Hepatocyte (in vitro differentiated cells): ENCODE measurements around the gene CXCR5. TPM values are rescaled to one million over a fixed set of nuclear protein-coding genes. Genes with fewer than 3 reads are reported as not detected.

Experiments
- DNase-seq: peaks from one replicate; pipeline ENCODE4 v3.0.0-alpha.2; 2016; ENCODE audit warnings: low spot score
- H2AFZ ChIP-seq: fragments of 200-600 bp; sonication (generic); 2 replicates; pipeline ENCODE4 v1.6.0; 2016; ENCODE audit warnings: antibody characterized with exemption, mild to moderate bottlenecking
- H3K27ac ChIP-seq: fragments of 200-600 bp; sonication (generic); 2 replicates; pipeline ENCODE4 v1.5.1; 2016; ENCODE audit warnings: mild to moderate bottlenecking
- H3K27me3 ChIP-seq: fragments of 200-600 bp; sonication (generic); 2 replicates; pipeline ENCODE4 v1.6.1; 2016
- H3K36me3 ChIP-seq: fragments of 200-600 bp; sonication (generic); replicated peaks from 2 replicates; pipeline ENCODE4 v1.5.1; 2016; ENCODE audit warnings: low read depth; ENCODE audit not compliant: insufficient read depth
- H3K4me1 ChIP-seq: fragments of 200-600 bp; sonication (generic); 2 replicates; pipeline ENCODE4 v1.5.1; 2016; ENCODE audit warnings: mild to moderate bottlenecking, moderate library complexity; ENCODE audit not compliant: insufficient read depth
- H3K4me2 ChIP-seq: fragments of 200-600 bp; sonication (generic); 2 replicates; pipeline ENCODE4 v1.6.0; 2016
- H3K4me3 ChIP-seq: fragments of 200-600 bp; sonication (generic); 2 replicates; pipeline ENCODE4 v1.5.1; 2016; ENCODE audit warnings: mild to moderate bottlenecking
- H3K79me2 ChIP-seq: fragments of 200-600 bp; sonication (generic); 2 replicates; pipeline ENCODE4 v1.6.0; 2017; ENCODE audit warnings: mild to moderate bottlenecking
- H3K9me2 ChIP-seq: fragments of 200-600 bp; sonication (generic); replicated peaks from 2 replicates; pipeline ENCODE4 v1.6.0; 2017; ENCODE audit warnings: mild to moderate bottlenecking; ENCODE audit not compliant: insufficient read depth
- H3K9me3 ChIP-seq: fragments of 200-600 bp; sonication (generic); 2 replicates; pipeline ENCODE4 v1.5.1; 2016; ENCODE audit warnings: low read depth, mild to moderate bottlenecking
- H4K20me1 ChIP-seq: fragments of 200-600 bp; sonication (generic); 2 replicates; pipeline ENCODE4 v1.6.0; 2016; ENCODE audit warnings: mild to moderate bottlenecking; ENCODE audit not compliant: insufficient read depth, poor library complexity, severe bottlenecking
- CTCF ChIP-seq: fragments of 200-600 bp; sonication (generic); IDR thresholded peaks from 2 replicates; pipeline ENCODE4 v1.5.1; 2016; ENCODE audit warnings: antibody characterized with exemption, mild to moderate bottlenecking; ENCODE audit not compliant: poor library complexity
- EZH2 ChIP-seq: fragments of 200-600 bp; sonication (generic); IDR thresholded peaks from 2 replicates; pipeline ENCODE4 v1.6.1; 2016; ENCODE audit warnings: antibody characterized with exemption, mild to moderate bottlenecking, borderline replicate concordance
- EZH2phosphoT487 ChIP-seq: fragments of 200-600 bp; sonication (generic); IDR thresholded peaks from one replicate; pipeline ENCODE4 v1.6.1; 2018; ENCODE audit warnings: antibody characterized with exemption, mild to moderate bottlenecking, low read depth, moderate library complexity; ENCODE audit not compliant: unreplicated experiment, severe bottlenecking
- WGBS: methylation state at CpG from one replicate; pipeline ENCODE4 v1.1.6; 2016; ENCODE audit warnings: low lambda C conversion rate; ENCODE audit errors: missing lambda C conversion rate; 5-methylcytosine and 5-hydroxymethylcytosine counted together
- polyA plus RNA-seq: library from polyadenylated mRNA; unstranded; fragments of >200 nt; fragmentation: Nextera tagmentation; extraction: Ambion mirVana; gene quantifications from 2 replicates; pipeline ENCODE4 v1.2.1, GENCODE V29; 2016
- total RNA-seq: library from RNA; depleted of rRNA; stranded (reverse); fragments of >200 nt; gene quantifications from 2 replicates; pipeline ENCODE4 v1.2.3, GENCODE V29; 2014

CXCR5 gene
- total and polyA plus RNA-seq, 2 experiments from 2014 or later = 0.11 TPM; not detected in 1

GRCh38 chr11:118882491-118882890 lies 1.2 kb upstream of the CXCR5 start:
- no peak overlapping the region for H3K27ac ChIP-seq
- H3K4me1 ChIP-seq = no peaks in the 10 kb centered on the region
- TF ChIP-seq CTCF (no peak), EZH2phosphoT487 (no peak), EZH2 (no peak)
- WGBS = 89% methylated on average over 5 of the region's 5 CpGs
- no peaks in the 10 kb centered on the region for H3K36me3 ChIP-seq
- no peaks in the 10 kb centered on the region for H3K79me2 ChIP-seq
- no peak for DNase-seq
- H3K4me2 ChIP-seq = no peak overlapping the region
- no peak overlapping the region for H3K4me3 ChIP-seq
- H4K20me1 ChIP-seq = no peaks in the 10 kb centered on the region
- H3K27me3 ChIP-seq = no peaks in the 10 kb centered on the region
- H3K9me3 ChIP-seq = no peaks in the 10 kb centered on the region
- no peaks in the 10 kb centered on the region for H3K9me2 ChIP-seq
- H2AFZ ChIP-seq = no peak overlapping the region

- H2AFZ ChIP-seq = no peak overlapping the region
- no peak for DNase-seq
- H3K9me2 ChIP-seq = no peaks in the 10 kb centered on the region
- H3K36me3 ChIP-seq = no peaks in the 10 kb centered on the region
- H3K79me2 ChIP-seq = no peaks in the 10 kb centered on the region
- no peak overlapping the region for H3K4me2 ChIP-seq
- H4K20me1 ChIP-seq = no peaks in the 10 kb centered on the region
- H3K4me3 ChIP-seq = no peak overlapping the region
- H3K9me3 ChIP-seq = no peaks in the 10 kb centered on the region
- 100% methylated on average over 1 of the region's 1 CpG for WGBS
- peaks cover 2% of the 10 kb centered on the region for H3K4me1 ChIP-seq
- TF ChIP-seq EZH2 (no peak), EZH2phosphoT487 (no peak), CTCF (no peak)
- no peaks in the 10 kb centered on the region for H3K27me3 ChIP-seq
- H3K27ac ChIP-seq = no peak overlapping the region
These were observed 706 bp upstream of the CXCR5 start for GRCh38 chr11:118883004-118883367.

GRCh38 chr11:118884875-118885274 lies 1.2 kb downstream of the CXCR5 start:
- Histone ChIP-seq H3K9me2 (no peaks in the 10 kb centered on the region), H3K4me3 (no peak overlapping the region), H3K9me3 (no peaks in the 10 kb centered on the region), H2AFZ (no peak overlapping the region), H3K27me3 (no peaks in the 10 kb centered on the region), H3K27ac (no peak overlapping the region), H3K4me2 (no peak overlapping the region), H3K4me1 (peaks cover 6% of the 10 kb centered on the region), H3K79me2 (no peaks in the 10 kb centered on the region), H3K36me3 (no peaks in the 10 kb centered on the region), H4K20me1 (no peaks in the 10 kb centered on the region)
- DNase-seq = no peak
- WGBS = 92% methylated on average over 9 of the region's 9 CpGs
- TF ChIP-seq EZH2phosphoT487 (no peak), EZH2 (no peak)

GRCh38 chr11:118885319-118885718 lies 1.6 kb downstream of the CXCR5 start:
- Histone ChIP-seq H3K4me3 (no peak overlapping the region), H4K20me1 (no peaks in the 10 kb centered on the region), H3K79me2 (no peaks in the 10 kb centered on the region), H3K9me3 (no peaks in the 10 kb centered on the region), H3K9me2 (no peaks in the 10 kb centered on the region), H3K36me3 (no peaks in the 10 kb centered on the region), H3K4me2 (no peak overlapping the region), H2AFZ (no peak overlapping the region), H3K27ac (no peak overlapping the region), H3K4me1 (peaks cover 6% of the 10 kb centered on the region), H3K27me3 (no peaks in the 10 kb centered on the region)
- DNase-seq = no peak
- WGBS = 93% methylated on average over 12 of the region's 12 CpGs
- TF ChIP-seq EZH2 (no peak), CTCF (no peak), EZH2phosphoT487 (no peak)
